Activated CD4-positive, CD25-positive, alpha-beta regulatory T cell treated with anti-CD3 and anti-CD28 coated beads, Interleukin-2, amount 50 U/mL, for 24 hours (primary cell): Measurements from ENCODE around the gene CEACAM7.
A peak's percentile ranks its signal among the peaks of the same experiment; 100 is the strongest.
"Not testable (repeated sequence)": the region's sequence is repeated elsewhere in the genome, so short reads cannot be mapped to it uniquely, and the experiment has no call there.

Experiments
- ATAC-seq, 2 donors: fragments of 150-1000 bp; cut with Tn5 transposase; one replicate each; pipeline ENCODE4 v1.10.0; 2021; ENCODE audit warnings: mild to moderate bottlenecking in 1 of 2, moderate library complexity in 1 of 2

The CEACAM7 gene

GRCh38 chr19:41688098-41688497 lies at the start of gene CEACAM7:
Gene CEACAM7 (minus strand): TSS chr19:41688270. CDS start chr19:41688165, 105 bp downstream.
- ATAC-seq: no peak

GRCh38 chr19:41735071-41735600 lies 47.1 kb upstream of the CEACAM7 start:
- ATAC-seq: no peak

- no peak for ATAC-seq
Measured at GRCh38 chr19:41734585-41734984, 46.5 kb upstream of the CEACAM7 start.

- ATAC-seq: no peak
Measured at GRCh38 chr19:41734156-41734555, 46.1 kb upstream of the CEACAM7 start.

- no peak for ATAC-seq
Measured at GRCh38 chr19:41726493-41726892, 38.4 kb upstream of the CEACAM7 start.

- no peak for ATAC-seq
Measured at GRCh38 chr19:41720103-41720502, 32.0 kb upstream of the CEACAM7 start.

- no peak for ATAC-seq
Measured at GRCh38 chr19:41718761-41719160, 30.7 kb upstream of the CEACAM7 start.

- ATAC-seq: no peak
Measured at GRCh38 chr19:41714598-41714997, 26.5 kb upstream of the CEACAM7 start.

- ATAC-seq: no peak
Measured at GRCh38 chr19:41711376-41712261, 23.5 kb upstream of the CEACAM7 start.

GRCh38 chr19:41709951-41710645 lies 22.0 kb upstream of the CEACAM7 start:
- ATAC-seq: no peak

GRCh38 chr19:41709516-41709915 lies 21.4 kb upstream of the CEACAM7 start:
- not testable (repeated sequence) for ATAC-seq

GRCh38 chr19:41708481-41708880 lies 20.4 kb upstream of the CEACAM7 start, which contains the start of gene CEACAM5:
Gene CEACAM5 (plus strand): TSS chr19:41708626. CDS start chr19:41708732, 106 bp downstream.
- no peak for ATAC-seq

- ATAC-seq: no peak
Measured at GRCh38 chr19:41707871-41708371, 19.9 kb upstream of the CEACAM7 start.

GRCh38 chr19:41707502-41707812 lies 19.4 kb upstream of the CEACAM7 start:
- no peak for ATAC-seq

GRCh38 chr19:41706741-41707501 lies 18.9 kb upstream of the CEACAM7 start:
- peak; percentile 86 to 88 for ATAC-seq

- ATAC-seq: no peak
Measured at GRCh38 chr19:41705393-41706174, 17.5 kb upstream of the CEACAM7 start.

- no peak for ATAC-seq
Measured at GRCh38 chr19:41703602-41704293, 15.7 kb upstream of the CEACAM7 start.

GRCh38 chr19:41702171-41702651 lies 14.1 kb upstream of the CEACAM7 start:
- ATAC-seq: no peak

GRCh38 chr19:41701401-41702075 lies 13.5 kb upstream of the CEACAM7 start:
- no peak for ATAC-seq

- no peak for ATAC-seq
Measured at GRCh38 chr19:41700381-41701195, 12.5 kb upstream of the CEACAM7 start.
